Mesodermal cell (in vitro differentiated cells): ENCODE results near the gene TLR6.
"Not testable (repeated sequence)": the region's sequence is repeated elsewhere in the genome, so short reads cannot be mapped to it uniquely, and the experiment has no call there.

ENCODE experiments used
- H3K27ac ChIP-seq: 2 replicates; pipeline ENCODE4 v1.7.0; 2013; ENCODE audit warnings: mild to moderate bottlenecking, low read depth, low read length, moderate library complexity; ENCODE audit not compliant: severe bottlenecking
- H3K36me3 ChIP-seq: 2 replicates; pipeline ENCODE4 v1.7.1; 2013; ENCODE audit warnings: mild to moderate bottlenecking, low read length, moderate library complexity; ENCODE audit not compliant: control insufficient read depth, insufficient read depth
- H3K4me1 ChIP-seq: one replicate; pipeline ENCODE4 v1.7.1; 2013; ENCODE audit warnings: mild to moderate bottlenecking, low read length; ENCODE audit not compliant: insufficient read depth, control insufficient read depth, poor library complexity, severe bottlenecking
- H3K4me3 ChIP-seq: 2 replicates; pipeline ENCODE4 v1.7.0; 2013; ENCODE audit warnings: low read length, control low read depth, mild to moderate bottlenecking; ENCODE audit not compliant: insufficient read depth, poor library complexity, severe bottlenecking; ENCODE audit errors: extremely low read depth
- H3K9me3 ChIP-seq: 2 replicates; pipeline ENCODE4 v1.7.1; 2013; ENCODE audit warnings: mild to moderate bottlenecking, low read length, moderate library complexity; ENCODE audit not compliant: control insufficient read depth
- WGBS, 2 experiments: methylation state at CpG; one replicate each; pipeline ENCODE4 v1.1.5; 2013; ENCODE audit warnings: missing lambda C conversion rate in 2 of 2; ENCODE audit not compliant: insufficient coverage in 2 of 2; 5-methylcytosine and 5-hydroxymethylcytosine counted together

TLR6 gene

DNA sequence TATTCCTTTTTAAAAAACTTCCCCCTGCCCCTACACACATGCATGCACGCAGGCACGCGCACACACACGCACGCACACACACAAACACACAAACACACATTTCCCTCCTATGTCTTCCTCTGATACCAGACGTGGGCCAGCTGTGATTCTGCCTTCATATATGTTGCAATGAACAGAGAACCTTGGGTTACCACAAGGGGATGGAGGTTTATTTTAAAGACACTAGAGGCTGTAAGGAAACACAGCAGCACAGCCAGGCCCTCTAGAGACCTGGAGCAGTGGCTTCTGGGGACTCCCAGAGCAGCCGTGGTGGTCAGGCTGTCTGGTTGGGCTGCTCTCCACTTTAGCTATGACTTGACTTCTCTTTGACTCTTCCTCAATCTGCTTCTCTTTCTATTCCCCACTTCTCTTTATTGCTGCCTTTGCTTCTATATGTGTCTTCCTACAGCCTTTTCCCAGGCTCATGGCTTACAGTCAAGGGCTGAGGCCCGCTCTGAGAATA is 70.7 kb downstream of the TLR6 start:
- WGBS, 2 experiments, result 92 to 95% methylated on average over 2 to 7 of the region's 8 CpGs
- no peak overlapping the region for H3K27ac ChIP-seq
- no peaks in the 10 kb centered on the region for H3K9me3 ChIP-seq
- H3K4me3 ChIP-seq, result no peak overlapping the region
- peaks cover under 1% of the 10 kb centered on the region for H3K4me1 ChIP-seq
- no peaks in the 10 kb centered on the region for H3K36me3 ChIP-seq

DNA sequence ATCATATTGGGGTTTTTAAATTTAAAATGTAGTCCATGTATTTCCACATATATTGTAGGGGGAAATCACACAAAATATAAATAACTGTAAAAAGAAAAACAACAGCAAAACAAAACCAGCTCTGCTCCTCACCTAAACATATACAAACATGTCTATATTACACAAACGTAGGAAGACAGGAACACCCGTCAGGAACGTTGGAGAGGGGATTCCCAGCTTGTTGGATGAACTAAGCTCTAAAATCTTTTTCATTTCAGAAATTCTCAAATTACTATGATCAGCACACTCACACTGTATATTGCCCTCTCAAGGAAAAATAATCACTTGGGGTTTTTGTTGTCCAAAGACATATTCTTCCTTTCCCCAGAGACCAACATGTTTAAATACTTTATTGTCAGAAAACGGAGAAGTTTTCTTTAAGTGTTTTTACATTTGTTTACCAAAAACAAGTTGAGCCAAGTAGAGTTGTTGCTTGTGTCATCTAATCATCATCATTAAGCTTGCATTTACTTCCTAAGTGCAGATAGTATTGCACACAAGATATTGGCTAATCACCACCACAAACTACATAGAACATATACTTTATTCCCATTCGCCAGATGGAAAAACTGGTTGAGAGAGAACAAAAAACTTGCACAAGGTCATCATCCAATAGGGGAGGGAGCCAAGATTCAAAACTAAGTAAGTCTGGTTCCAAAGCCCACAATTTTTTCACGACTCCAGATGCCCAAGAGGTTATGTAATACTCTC is 71.4 kb downstream of the TLR6 start:
- WGBS, 2 experiments, result 89 to 91% methylated on average over 4 of the region's 6 CpGs
- Histone ChIP-seq H3K9me3 (no peaks in the 10 kb centered on the region), H3K4me1 (no peaks in the 10 kb centered on the region), H3K4me3 (no peak overlapping the region), H3K27ac (no peak overlapping the region), H3K36me3 (no peaks in the 10 kb centered on the region)

DNA sequence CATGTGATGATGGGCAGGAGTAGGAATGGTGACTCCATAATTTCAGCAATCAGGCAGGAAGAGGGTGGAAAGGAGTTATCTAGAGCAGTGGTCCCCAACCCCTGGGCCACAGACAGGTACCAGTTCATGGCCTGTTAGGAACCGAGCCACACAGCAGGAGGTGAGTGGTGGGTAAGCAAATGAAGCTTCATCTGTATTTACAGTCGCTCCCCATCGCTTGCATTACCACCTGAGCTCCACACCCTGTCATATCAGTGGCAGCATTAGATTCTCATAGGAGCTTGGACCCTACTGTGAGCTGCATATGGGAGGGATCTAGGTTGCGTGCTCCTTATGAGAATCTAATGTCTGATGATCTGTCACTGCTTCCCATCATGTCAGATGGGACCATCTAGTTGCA is 72.5 kb downstream of the TLR6 start:
- Histone ChIP-seq H3K27ac (no peak overlapping the region), H3K4me1 (no peaks in the 10 kb centered on the region), H3K9me3 (no peaks in the 10 kb centered on the region), H3K4me3 (no peak overlapping the region), H3K36me3 (no peaks in the 10 kb centered on the region)
- 85 to 100% methylated on average over 1 to 4 of the region's 4 CpGs for WGBS, 2 experiments

DNA sequence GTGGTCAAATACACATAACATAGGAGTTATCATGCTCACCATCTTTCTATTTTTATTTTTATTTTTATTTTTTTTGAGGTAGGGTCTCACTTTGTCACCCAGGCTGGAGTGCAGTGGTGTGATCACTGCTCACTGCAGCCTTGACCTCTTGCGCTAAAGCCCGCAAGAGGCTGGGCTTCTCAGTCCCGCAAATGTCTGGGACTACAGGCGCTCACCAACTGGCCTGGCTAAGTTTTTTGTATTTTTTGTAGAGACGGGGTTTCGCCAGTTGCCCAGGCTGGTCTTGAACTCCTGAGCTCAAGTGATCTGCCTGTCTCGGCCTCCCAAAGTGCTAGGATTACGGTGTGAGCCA is 73.5 kb downstream of the TLR6 start:
- Histone ChIP-seq H3K36me3 (no peaks in the 10 kb centered on the region), H3K4me1 (no peaks in the 10 kb centered on the region), H3K4me3 (no peak overlapping the region), H3K27ac (no peak overlapping the region), H3K9me3 (no peaks in the 10 kb centered on the region)
- 71 to 76% methylated on average over 5 to 7 of the region's 8 CpGs for WGBS, 2 experiments

DNA sequence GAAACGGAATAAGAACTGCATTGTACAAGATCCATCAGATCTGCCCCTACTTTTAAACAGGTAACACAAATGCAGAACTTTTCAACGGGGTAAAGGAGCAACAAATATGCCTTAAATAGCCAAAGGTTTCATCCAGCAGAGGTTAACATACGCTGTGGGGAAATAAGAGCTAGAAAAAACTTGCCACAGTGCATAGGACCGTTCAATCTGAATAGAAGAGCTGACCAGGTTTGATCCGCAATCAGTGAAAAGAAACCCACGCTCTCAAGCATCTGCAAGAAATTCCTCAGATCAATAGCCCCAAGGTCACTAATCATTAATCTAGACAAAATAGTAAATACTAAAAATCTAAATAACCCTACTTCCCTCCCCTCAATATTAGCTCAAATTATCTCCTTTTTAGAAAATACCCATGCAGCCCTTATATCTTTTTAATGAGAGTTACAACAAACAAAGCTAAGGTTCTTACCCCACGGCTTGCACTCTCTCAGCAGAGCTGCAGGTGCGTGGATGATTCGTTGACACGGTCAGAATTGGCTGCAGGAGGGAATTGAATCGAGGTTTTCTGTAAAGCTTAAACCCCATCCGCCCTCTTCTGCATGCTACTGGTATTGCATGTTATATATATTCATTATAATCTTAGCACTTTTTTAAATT is 74.0 kb downstream of the TLR6 start, which contains the start of gene TLR10:
Gene TLR10 (minus strand): TSS at position 539 of the 657 bp plus-strand sequence. CDS start 7,400 bp downstream, outside the sequence.
- H3K9me3 ChIP-seq, result no peaks in the 10 kb centered on the region
- H3K4me3 ChIP-seq, result no peak within 1 kb of the TSS
- whole genome bisulfite sequencing, 2 experiments, result 54 to 78% methylated on average over 5 to 7 of the region's 12 CpGs
- H3K27ac ChIP-seq, result no peak within 1 kb of the TSS
- no peaks in the 10 kb centered on the region for H3K36me3 ChIP-seq
- H3K4me1 ChIP-seq, result no peaks in the 10 kb centered on the region

DNA sequence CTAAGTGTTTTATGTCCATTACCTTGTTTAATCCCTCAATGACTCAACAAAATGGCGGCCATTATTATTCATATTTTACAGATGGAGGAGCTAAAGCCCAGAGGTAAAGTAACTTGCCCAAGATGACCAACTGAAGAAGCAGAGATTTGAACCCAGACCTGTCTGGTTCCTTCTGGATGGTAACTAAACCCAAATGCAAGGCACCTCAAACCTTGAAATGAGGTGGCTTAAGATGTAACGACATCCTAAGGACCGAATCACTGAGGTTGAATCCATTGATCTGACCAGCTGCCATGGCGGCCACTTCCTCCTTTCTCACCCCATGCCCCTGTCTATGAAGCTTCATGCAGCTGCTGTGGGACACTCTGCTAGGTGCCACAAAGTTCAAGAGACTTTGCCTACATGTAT is 74.8 kb downstream of the TLR6 start:
- WGBS, 2 experiments, result 93 to 100% methylated on average over 1 to 3 of the region's 4 CpGs
- Histone ChIP-seq H3K36me3 (no peaks in the 10 kb centered on the region), H3K4me1 (no peaks in the 10 kb centered on the region), H3K9me3 (no peaks in the 10 kb centered on the region), H3K27ac (no peak overlapping the region), H3K4me3 (no peak overlapping the region)

DNA sequence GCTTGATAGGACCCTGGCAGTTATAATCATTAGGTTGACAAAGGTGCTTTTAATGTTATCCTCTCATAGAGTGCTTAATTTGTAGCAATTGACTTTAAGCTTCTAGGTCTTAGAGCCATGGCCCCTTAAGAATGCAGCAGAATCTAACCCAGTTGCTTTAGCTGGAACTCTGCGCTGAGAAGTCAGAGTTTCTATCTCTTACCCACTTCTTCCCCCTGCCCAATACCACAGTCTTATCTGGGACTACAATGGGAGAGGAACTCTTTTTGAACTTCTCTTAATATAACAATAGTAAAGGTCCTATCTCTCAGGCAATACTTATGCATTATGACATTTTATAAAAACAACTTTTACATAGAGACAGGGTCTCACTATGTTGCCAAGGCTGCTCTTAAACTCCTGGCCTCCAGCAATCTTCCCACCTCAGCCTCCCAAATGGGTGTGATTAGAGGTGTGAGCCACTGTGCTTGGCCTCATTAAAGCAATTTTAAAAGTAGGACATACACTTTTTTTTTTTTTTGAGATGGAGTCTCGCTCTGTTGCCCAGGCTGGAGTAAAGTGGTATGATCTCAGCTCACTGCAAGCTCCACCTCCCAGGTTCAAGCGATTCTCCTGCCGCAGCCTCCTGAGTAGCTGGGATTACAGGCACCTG is 75.7 kb downstream of the TLR6 start:
- H3K4me1 ChIP-seq, result no peaks in the 10 kb centered on the region
- no peaks in the 10 kb centered on the region for H3K9me3 ChIP-seq
- 80% methylated on average over 1 of the region's 4 CpGs; no CpG with 5 or more reads in 1 of the 2 experiments for WGBS, 2 experiments
- no peak overlapping the region for H3K4me3 ChIP-seq
- H3K36me3 ChIP-seq, result no peaks in the 10 kb centered on the region
- H3K27ac ChIP-seq, result no peak overlapping the region

DNA sequence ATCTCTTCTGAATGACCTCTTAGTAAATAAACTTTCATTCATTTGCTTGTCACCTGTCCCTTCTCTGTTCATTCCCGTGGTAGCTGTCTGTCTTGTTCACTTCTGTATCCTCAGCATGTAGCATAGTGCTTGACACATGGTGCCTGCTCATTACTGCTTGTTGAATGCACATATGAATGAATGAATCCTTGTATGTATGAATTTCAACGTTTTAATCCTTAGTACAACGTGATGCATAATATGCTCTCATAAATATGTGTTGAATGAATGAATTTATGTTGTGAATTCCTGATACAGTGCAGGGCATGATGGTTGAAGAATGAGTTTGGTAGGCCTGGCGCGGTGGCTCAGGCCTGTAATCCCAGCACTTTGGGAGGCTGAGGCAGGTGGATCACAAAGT is 76.8 kb downstream of the TLR6 start:
- H3K36me3 ChIP-seq, result no peaks in the 10 kb centered on the region
- no peaks in the 10 kb centered on the region for H3K4me1 ChIP-seq
- H3K27ac ChIP-seq, result no peak overlapping the region
- no peak overlapping the region for H3K4me3 ChIP-seq
- H3K9me3 ChIP-seq, result no peaks in the 10 kb centered on the region
- whole genome bisulfite sequencing, 2 experiments, result 89% methylated on average over 4 to 5 of the region's 5 CpGs

DNA sequence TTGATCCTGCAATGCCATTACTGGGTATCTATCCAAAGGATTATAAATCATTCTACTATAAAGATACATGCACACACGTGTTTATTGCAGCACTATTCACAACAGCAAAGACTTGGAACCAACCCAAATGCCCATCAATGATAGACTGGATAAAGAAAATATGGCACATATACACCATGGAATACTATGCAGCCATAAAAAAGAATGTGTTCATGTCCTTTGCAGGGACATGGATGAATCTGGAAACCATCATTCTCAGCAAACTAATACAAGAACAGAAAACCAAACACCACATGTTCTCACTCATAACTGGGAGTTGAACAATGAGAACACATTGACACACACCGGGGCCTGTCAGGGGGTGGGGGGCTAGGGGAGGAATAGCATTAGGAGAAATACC is 78.7 kb downstream of the TLR6 start:
- not testable (repeated sequence) for H3K36me3 ChIP-seq, H3K4me1 ChIP-seq, H3K9me3 ChIP-seq, H3K27ac ChIP-seq, H3K4me3 ChIP-seq
- no CpG with 5 or more reads among the region's 2 CpGs for WGBS, 2 experiments

DNA sequence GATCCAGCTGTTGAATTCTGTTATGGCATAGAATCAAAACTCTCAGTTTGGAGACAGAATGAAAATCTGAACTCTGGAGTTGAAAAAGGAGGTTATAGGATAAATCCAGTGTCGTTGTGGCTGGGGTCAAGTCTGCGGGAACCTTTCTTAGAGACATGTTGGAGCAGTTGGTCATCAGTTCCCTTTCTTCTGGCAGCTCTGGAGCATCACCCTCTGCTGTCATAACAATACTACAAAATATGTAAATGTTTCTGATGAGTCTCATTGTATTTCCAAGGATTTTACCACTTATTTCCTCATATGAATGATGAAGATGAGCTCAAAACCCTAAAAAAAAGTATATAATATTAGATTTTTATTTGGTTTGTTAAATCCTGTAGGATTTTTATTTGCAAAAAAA is 81.3 kb downstream of the TLR6 start:
- H3K27ac ChIP-seq, result no peak overlapping the region
- no peaks in the 10 kb centered on the region for H3K9me3 ChIP-seq
- no CpG with 5 or more reads among the region's 2 CpGs for WGBS, 2 experiments
- no peak overlapping the region for H3K4me3 ChIP-seq
- no peaks in the 10 kb centered on the region for H3K4me1 ChIP-seq
- no peaks in the 10 kb centered on the region for H3K36me3 ChIP-seq
